ENCODE data around the gene ITGB3BP.
"Not testable (repeated sequence)": the region's sequence is repeated elsewhere in the genome, so short reads cannot be mapped to it uniquely, and the experiment has no call there.

Gene ITGB3BP

DNA sequence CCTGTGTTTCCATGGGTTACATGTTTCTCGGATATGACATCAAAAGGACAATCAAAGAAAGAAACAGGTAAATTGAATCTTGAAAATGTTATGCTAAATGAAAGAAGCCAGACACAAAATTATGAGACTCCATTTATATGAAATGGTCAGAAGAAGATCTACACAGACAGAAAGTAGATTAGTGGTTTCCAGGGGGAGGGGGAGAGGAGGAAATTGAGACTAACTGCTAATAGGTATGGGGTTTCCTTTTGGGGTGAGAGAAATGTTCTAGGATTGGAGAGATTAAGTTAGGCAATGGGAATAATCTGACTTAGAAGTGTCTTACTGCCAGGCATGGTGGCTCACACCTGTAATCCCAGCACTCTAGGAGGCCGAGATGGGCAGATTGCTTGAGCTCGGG, 21.8 kb downstream of the ITGB3BP start:
- no peak for DNase-seq

DNA sequence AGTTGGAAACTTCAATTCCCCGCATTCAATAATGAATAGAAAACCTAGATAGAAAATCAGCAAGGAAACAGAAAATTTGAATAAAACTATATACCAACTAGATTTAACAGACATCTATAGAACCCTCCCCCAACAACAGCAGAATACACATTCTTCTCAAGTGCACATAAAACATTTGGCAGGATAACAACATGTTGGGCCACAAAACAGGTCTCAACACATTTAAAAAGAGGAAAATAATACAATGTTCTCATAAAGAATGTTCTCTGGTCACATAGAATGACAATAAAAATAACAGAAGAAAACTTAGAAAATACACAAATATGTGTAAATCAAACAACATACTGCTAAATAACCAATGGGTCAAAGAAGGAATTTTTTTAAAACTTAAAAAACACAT, 24.9 kb downstream of the ITGB3BP start:
- no peak for DNase-seq

DNA sequence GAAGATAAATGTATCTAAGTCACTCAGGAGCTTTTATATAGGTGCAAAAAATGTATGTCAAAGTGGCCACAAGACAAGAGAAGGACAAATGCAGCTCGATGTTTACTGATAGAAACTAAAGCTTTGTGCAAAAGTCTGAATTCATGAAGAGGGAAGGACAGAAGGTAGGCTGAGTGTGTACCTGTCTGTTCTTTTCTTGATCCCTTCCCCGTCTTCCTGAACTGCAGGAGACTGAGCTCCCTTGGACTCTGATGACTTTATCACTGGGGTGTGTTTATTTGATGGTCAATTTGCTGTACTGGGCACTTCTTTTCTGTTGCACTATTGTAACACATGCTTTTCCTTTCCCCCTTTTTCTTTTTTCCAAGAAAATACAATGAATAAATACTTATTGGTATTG, 25.4 kb downstream of the ITGB3BP start:
- no peak for DNase-seq

GRCh38 chr1:63487336-63488065, 35.5 kb downstream of the ITGB3BP start:
- no peak for DNase-seq

DNA sequence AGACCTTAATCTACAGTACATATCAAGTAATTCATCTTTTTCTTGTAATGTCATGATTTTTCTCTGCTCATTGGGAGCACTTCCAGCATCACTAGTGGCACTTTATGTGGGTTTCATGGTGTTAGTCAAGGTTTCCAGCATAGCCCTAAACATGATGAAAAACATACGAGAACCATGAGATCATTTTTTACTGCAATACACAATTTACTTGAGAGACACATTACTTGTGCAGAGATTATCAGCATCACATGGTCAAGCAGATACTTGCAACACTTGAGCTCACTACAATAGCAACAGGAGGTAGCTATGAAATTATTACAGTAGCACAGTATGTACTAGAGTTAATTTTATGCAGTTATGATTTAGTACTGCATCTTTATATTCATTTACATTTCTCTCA, 36.4 kb downstream of the ITGB3BP start:
- no peak for DNase-seq

DNA sequence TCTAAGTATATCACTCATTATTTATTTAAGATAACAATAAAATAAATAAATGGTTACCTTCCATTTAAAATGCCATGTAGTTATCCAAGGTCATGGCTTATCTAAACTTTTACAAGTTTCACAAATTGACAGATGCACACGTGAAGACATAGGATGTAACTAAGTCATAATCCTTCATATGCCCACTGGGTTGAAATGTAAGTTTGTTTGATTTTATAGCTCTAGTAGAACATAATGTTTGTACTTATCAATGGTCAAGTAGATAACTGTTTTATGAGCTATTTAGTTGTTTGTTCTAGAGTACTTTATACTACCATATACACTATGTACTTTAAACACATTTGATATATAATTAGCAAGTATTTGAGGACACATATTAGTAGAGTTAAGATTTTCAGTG, 43.0 kb downstream of the ITGB3BP start:
- no peak for DNase-seq

- no peak for DNase-seq
These were observed 47.3 kb downstream of the ITGB3BP start for GRCh38 chr1:63475761-63476160.

DNA sequence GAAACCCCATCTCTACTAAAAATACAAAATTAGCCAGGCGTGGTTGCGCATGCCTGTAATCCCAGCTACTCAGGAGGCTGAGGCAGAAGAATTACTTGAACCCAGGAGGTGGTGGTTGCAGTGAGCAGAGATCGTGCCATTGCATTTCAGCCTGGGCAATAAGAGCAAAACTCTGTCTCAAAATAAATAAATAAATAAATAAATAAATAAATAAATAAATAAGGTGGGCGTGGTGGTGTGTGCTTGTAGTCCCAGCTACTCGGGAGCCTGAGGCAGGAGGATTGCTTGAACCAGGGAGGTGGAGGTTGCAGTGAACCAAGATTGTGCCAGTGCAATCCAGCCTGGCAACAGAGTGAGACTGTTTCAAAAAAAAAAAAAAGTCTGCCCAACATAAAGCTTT, 54.3 kb downstream of the ITGB3BP start:
- DNase-seq: not testable (repeated sequence)

DNA sequence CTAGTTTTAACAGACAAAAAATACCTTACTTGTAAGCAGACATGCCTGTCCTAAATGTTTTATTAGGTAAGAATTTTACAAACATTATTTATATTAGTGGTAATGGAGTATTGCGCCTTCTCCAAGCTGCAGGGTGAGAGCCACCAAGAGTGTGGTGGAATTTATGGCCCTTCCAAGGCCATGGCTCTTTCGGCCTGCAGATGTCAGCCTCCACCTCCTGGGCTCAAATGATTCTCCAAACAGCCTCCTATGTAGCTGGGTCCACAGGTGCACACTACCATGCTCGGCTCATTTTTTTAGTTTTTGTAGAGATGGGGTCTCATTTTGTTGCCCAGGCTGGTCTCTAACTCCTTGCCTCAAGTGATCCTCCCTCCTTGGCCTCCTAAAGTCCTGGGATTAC, 56.3 kb downstream of the ITGB3BP start:
- no peak for DNase-seq

- DNase-seq: no peak
These were observed 56.8 kb downstream of the ITGB3BP start for GRCh38 chr1:63466181-63466580.

- DNase-seq: no peak
These were observed 59.8 kb downstream of the ITGB3BP start for GRCh38 chr1:63463248-63463647.

DNA sequence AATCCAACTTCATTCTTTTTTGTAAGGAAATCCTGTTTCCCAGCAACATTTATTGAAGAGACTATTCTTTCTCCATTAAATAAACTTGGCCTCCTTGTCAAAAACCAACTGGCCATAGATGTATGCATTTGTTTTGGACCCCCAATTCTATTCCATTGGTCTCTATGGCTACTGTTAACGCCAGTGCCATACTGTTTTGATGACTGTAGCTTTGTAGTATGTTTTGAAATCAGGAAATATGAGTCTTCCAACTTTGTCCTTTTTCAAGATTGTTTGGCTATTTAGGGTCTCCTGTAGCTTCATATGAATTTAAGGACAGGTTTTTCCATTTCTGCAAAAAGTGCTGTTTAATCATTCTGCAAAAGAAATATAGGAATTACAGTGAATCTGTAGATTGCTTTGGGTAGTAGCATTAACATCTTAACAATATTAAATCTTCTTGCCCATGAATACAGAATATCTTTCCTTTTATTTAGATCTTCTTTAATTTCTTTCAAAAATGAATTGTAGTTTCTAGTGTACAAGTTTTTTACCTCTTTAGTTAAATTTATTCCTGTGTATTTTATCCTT, 61.3 kb downstream of the ITGB3BP start:
- DNase-seq: no peak

GRCh38 chr1:63458750-63459149, 64.3 kb downstream of the ITGB3BP start:
- no peak for DNase-seq

- DNase-seq: no peak
These were observed 68.8 kb downstream of the ITGB3BP start for GRCh38 chr1:63454269-63454668.

GRCh38 chr1:63453232-63453631, 69.8 kb downstream of the ITGB3BP start:
- no peak for DNase-seq

DNA sequence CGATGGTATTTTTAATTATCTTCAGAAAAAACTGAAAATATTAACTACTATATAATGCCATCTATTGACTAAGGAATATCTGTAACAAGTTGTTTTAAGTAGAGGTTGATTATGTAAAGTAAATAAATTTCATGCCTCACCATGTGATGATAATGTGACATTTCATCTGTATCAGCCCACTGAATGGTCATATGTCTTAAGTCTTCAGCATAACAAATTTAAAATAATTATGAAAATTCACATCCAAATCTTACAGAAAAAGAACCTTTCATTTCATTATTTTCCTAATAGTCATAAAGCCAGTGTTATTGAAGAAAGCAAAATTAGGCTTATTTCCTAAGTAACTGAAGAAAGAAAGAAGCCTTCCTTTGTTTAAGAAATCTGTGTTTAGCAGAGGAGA, 72.6 kb downstream of the ITGB3BP start:
- DNase-seq: no peak

DNA sequence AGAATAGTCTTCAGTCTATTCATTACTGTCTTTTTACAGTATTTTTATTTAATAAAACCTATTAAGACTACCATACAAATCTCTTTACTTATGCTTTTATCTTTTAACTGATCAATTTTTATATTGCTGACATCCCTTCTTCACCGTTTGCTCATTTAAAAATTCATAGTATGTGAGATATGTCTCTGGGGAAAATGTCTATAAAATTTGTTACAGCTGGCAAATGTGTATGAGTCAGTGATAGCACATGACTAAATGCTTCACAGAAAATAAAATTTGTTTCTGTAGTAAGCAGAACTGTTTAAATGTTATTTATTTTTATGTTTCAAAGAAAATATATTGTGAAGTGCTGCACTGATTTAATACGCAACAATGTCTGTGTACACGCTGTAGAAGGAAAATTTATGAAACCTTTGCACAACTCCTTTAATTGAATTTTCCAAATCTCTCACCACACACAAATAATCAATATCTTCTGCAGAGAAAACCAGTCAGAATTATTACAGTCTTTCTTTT, 74.2 kb downstream of the ITGB3BP start:
- DNase-seq: no peak

DNA sequence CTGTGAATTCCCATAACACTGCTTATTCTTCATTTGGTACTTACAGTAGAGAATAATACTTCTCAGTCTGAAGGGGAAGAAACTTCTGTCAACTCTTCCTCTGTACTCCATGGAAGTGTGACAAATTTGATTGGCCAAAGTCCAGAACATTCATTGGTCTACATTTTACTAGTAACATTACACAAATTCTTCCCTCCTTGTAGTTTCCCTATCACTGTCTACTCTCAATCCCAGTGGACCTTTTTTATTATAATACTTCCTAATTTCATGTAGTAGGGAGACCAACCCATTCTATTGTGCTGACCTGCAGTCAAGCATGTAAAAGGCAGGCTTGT, 80.9 kb downstream of the ITGB3BP start:
- no peak for DNase-seq

- no peak for DNase-seq
These were observed 87.9 kb downstream of the ITGB3BP start for GRCh38 chr1:63435161-63435560.

DNA sequence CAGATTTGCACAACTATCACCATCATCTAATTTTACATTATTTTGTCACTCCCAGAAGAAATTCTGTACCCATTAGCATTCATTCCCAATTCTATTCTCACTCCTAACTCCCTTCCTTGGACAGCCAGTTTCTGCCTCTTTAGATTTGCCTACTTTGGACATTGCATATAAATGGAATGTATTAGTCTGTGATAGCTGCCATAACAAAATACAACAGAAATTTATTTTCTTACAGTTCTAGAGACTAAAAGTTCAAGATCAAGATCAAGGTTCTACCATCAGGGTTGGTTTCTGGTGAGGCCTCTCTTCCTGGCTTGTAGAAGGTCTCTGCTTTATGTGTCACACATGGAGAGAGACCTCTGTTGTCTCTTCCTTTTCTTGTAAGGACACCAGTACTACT, 93.7 kb downstream of the ITGB3BP start:
- no peak for DNase-seq

- no peak for DNase-seq
These were observed 94.2 kb downstream of the ITGB3BP start for GRCh38 chr1:63428815-63429214.

GRCh38 chr1:63423649-63424048, 99.4 kb downstream of the ITGB3BP start:
- DNase-seq: no peak

GRCh38 chr1:63420746-63421145, 102.3 kb downstream of the ITGB3BP start:
- DNase-seq: not testable (repeated sequence)

DNA sequence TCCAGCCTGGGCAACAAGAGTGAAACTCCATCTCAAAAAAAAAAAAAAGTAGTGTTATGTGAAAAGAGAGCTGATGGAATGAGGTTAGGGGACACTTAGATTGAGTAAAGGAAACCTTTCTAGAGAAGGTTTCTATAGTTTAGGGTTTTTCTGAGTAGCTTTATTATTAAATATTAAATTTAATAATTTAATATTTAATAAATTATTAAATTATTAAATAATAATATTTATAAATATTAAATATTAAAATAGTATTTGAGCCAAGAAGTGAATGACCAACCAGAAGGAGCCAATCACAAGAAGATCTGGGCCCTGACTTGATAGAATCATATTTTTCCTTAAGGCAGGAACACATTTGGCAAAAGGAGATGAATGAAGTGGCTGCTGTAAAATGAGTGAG, 104.9 kb downstream of the ITGB3BP start:
- no peak for DNase-seq
